Measurements from ENCODE around the gene PPFIA3. TPM values are rescaled to one million over a fixed set of nuclear protein-coding genes. Genes with fewer than 3 reads are reported as not detected.

The PPFIA3 gene
- total RNA-seq, 1 experiment from 2014 or later: 28.1 TPM

GRCh38 chr19:49152119-49152550 lies 32.8 kb downstream of the PPFIA3 start:
- CTCF ChIA-PET: interaction anchor here (0.7 to 2.1 kb wide), 1 partner anchor 47 kb away, joined by 3 to 13 read pairs; no protein-coding TSS in a partner anchor
- BruUV-seq (replicated peaks): no TSS peak

GRCh38 chr19:49153167-49153809 lies 33.9 kb downstream of the PPFIA3 start:
- no peak for TF ChIP-seq YY1 (IDR thresholded peaks at IDR 0.05; ENCODE audit: extremely low read depth, insufficient replicate concordance, low read depth, low read length)
- no peak for DNase-seq (ENCODE audit: low read depth, low spot score)

More at GRCh38 chr19:49152119-49152550, 32.8 kb downstream of the PPFIA3 start:
- no peaks in the 10 kb centered on the region for H3K79me2 ChIP-seq (ENCODE audit: insufficient read depth, low read length)
- no peaks in the 10 kb centered on the region for H3K27me3 ChIP-seq (ENCODE audit: insufficient read depth, low read length)
- ATAC-seq: no peak
- no peak overlapping the region; the same call in 1 of the 2 replicates for H3K27ac ChIP-seq (ENCODE audit: low read depth, low read length)
- intact Hi-C loops (cut with micrococcal nuclease): no loop called here
- RAD21 ChIA-PET (ENCODE audit: low non-redundant PET in 1 of 2, low total read pairs in 2 of 2, uncharacterized antibody in 2 of 2, unreplicated experiment in 2 of 2): interaction anchor here in 1 of 2 experiments (0.6 kb wide), 1 partner anchor 24 kb away, joined by 5 read pairs; no protein-coding TSS in a partner anchor
- DNase-seq (ENCODE audit: low read depth, low spot score): no peak
- H3K4me1 ChIP-seq (ENCODE audit: control insufficient read depth in 1 of 2, insufficient read depth in 2 of 2, low read length in 2 of 2): peaks cover 19 to 50% of the 10 kb centered on the region in 2 experiments
- H3K9me3 ChIP-seq (ENCODE audit: control insufficient read depth in 1 of 2, insufficient read depth in 1 of 2, low read depth in 1 of 2, low read length in 2 of 2): no peaks in the 10 kb centered on the region
- no peak overlapping the region for H3K4me3 ChIP-seq (replicated peaks in 1 of 2; ENCODE audit: low read depth in 1 of 2, low read length in 2 of 2)
- no peaks in the 10 kb centered on the region for H3K9me2 ChIP-seq (ENCODE audit: insufficient read depth)
- no peak overlapping the region for H2AFZ ChIP-seq (ENCODE audit: low read depth, low read length, poor library complexity, severe bottlenecking)
- H3K36me3 ChIP-seq (ENCODE audit: control insufficient read depth in 1 of 2, insufficient read depth in 2 of 2, low read length in 2 of 2): no peaks in the 10 kb centered on the region
- TF ChIP-seq FOSL1 (IDR thresholded peaks at IDR 0.05; ENCODE audit: low read depth): no peak
- TF ChIP-seq CBX3 (IDR thresholded peaks at IDR 0.05; ENCODE audit: low read depth): no peak
- TF ChIP-seq, protein P1, sequence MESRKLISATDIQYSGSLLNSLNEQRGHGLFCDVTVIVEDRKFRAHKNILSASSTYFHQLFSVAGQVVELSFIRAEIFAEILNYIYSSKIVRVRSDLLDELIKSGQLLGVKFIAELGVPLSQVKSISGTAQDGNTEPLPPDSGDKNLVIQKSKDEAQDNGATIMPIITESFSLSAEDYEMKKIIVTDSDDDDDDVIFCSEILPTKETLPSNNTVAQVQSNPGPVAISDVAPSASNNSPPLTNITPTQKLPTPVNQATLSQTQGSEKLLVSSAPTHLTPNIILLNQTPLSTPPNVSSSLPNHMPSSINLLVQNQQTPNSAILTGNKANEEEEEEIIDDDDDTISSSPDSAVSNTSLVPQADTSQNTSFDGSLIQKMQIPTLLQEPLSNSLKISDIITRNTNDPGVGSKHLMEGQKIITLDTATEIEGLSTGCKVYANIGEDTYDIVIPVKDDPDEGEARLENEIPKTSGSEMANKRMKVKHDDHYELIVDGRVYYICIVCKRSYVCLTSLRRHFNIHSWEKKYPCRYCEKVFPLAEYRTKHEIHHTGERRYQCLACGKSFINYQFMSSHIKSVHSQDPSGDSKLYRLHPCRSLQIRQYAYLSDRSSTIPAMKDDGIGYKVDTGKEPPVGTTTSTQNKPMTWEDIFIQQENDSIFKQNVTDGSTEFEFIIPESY (IDR thresholded peaks at IDR 0.05; ENCODE audit: extremely low read depth, insufficient replicate concordance, low read length): no peak
- H3K9ac ChIP-seq (ENCODE audit: low read length): no peak overlapping the region
- peak overlapping the region; percentile 99 for H3K4me2 ChIP-seq (ENCODE audit: low read length)
- H4K20me1 ChIP-seq (ENCODE audit: insufficient read depth): no peaks in the 10 kb centered on the region
- POLR2A ChIA-PET: no interaction called here

More at GRCh38 chr19:49153167-49153809, 33.9 kb downstream of the PPFIA3 start:
- CTCF ChIA-PET: interaction anchor here (0.6 kb wide), 1 partner anchor 31 kb away, joined by 4 read pairs; no protein-coding TSS in a partner anchor
- H3K27me3 ChIP-seq (ENCODE audit: insufficient read depth, low read length): no peaks in the 10 kb centered on the region
- RAD21 ChIA-PET (ENCODE audit: low non-redundant PET in 1 of 2, low total read pairs in 2 of 2, uncharacterized antibody in 2 of 2, unreplicated experiment in 2 of 2): no interaction called here
- H3K9me2 ChIP-seq (ENCODE audit: insufficient read depth): no peaks in the 10 kb centered on the region
- POLR2A ChIA-PET: no interaction called here
- no peaks in the 10 kb centered on the region for H3K9me3 ChIP-seq (ENCODE audit: control insufficient read depth in 1 of 2, insufficient read depth in 1 of 2, low read depth in 1 of 2, low read length in 2 of 2)
- peaks cover 17 to 50% of the 10 kb centered on the region in 2 experiments for H3K4me1 ChIP-seq (ENCODE audit: control insufficient read depth in 1 of 2, insufficient read depth in 2 of 2, low read length in 2 of 2)
- BruUV-seq (replicated peaks): no TSS peak
- H3K36me3 ChIP-seq (ENCODE audit: control insufficient read depth in 1 of 2, insufficient read depth in 2 of 2, low read length in 2 of 2): no peaks in the 10 kb centered on the region
- H3K9ac ChIP-seq (ENCODE audit: low read length): no peak overlapping the region
- intact Hi-C loops (cut with micrococcal nuclease): no loop called here
- no peak overlapping the region for H3K4me3 ChIP-seq (replicated peaks in 1 of 2; ENCODE audit: low read depth in 1 of 2, low read length in 2 of 2)
- H4K20me1 ChIP-seq (ENCODE audit: insufficient read depth): no peaks in the 10 kb centered on the region
- ATAC-seq: no peak
- H2AFZ ChIP-seq (ENCODE audit: low read depth, low read length, poor library complexity, severe bottlenecking): no peak overlapping the region
- H3K4me2 ChIP-seq (ENCODE audit: low read length): no peak overlapping the region
- peaks cover 3% of the 10 kb centered on the region; the same call in 1 of the 2 replicates for H3K79me2 ChIP-seq (ENCODE audit: insufficient read depth, low read length)
- no peak overlapping the region; the same call in 1 of the 2 replicates for H3K27ac ChIP-seq (ENCODE audit: low read depth, low read length)
